ENCODE measurements around the gene GFM1.
A peak's percentile ranks its signal among the peaks of the same experiment; 100 is the strongest.

GFM1 gene

DNA sequence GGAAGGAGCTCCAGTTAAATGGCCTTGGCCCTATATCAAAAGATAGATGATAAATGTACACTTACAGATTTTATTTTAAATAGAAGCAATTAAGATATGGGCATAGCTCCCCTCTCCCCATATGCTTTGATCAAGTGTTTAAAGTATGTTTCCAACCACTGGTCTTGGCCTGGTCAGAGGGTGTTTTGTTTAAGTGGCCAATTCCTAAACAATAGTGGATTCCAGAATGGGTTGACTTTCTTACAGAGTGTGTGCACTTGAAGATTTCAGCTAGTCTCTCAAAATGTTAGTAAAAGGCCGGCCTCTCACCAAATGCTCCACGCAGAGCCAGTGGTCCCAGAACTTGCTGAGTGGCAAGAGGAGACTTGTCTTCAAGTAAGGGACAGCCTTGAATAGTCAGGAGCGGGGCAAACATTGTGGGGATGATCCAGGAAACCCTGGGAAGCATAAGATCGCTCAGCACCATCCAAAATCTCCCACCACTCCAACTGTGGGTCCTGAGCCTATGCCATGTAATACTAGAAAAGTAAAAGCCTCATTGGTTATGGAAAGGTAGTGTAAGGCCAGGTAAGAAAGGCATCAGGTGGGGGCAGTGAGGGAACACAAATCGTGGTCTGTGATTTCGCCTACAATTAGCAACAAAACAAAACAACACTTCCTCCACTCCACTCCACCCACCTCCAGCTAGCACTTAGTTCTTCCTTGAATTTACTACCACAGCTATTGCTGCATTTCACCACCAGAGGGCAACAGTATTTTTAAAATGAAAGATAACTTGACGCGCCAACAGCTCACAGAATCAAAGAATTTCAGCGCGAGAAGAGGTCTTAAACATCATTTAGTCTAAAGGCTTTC lies 83.1 kb downstream of the GFM1 start:
- no peak overlapping the region for H3K4me3 ChIP-seq (ENCODE audit: low read depth, low read length)
- TF ChIP-seq, protein P1, sequence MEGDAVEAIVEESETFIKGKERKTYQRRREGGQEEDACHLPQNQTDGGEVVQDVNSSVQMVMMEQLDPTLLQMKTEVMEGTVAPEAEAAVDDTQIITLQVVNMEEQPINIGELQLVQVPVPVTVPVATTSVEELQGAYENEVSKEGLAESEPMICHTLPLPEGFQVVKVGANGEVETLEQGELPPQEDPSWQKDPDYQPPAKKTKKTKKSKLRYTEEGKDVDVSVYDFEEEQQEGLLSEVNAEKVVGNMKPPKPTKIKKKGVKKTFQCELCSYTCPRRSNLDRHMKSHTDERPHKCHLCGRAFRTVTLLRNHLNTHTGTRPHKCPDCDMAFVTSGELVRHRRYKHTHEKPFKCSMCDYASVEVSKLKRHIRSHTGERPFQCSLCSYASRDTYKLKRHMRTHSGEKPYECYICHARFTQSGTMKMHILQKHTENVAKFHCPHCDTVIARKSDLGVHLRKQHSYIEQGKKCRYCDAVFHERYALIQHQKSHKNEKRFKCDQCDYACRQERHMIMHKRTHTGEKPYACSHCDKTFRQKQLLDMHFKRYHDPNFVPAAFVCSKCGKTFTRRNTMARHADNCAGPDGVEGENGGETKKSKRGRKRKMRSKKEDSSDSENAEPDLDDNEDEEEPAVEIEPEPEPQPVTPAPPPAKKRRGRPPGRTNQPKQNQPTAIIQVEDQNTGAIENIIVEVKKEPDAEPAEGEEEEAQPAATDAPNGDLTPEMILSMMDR (IDR thresholded peaks at IDR 0.05; ENCODE audit: low read depth, low read length): peak; percentile 80
- in situ Hi-C loops (cut with HindIII; ENCODE audit: low sequenced_read_pairs): no loop called here
- DNase-seq (ENCODE audit: low read depth, low spot score): peak; percentile 84

DNA sequence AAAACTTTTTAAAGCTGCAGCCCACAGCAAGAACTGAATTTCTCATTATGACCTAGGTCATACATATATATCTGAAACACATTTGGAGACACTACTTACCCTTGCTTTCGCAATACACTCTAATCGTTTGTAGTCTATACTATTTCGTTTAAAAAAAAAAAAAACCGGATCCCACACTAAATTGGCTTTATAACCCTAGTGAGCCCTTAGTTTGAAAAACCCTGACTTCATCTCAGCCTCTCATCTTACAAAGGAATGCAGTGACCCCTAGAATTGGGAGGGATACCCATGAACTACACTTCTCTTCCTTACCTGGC lies 83.7 kb downstream of the GFM1 start:
- TF ChIP-seq, protein P1 (IDR thresholded peaks at IDR 0.05; ENCODE audit: low read depth, low read length): no peak
- in situ Hi-C loops (cut with HindIII; ENCODE audit: low sequenced_read_pairs): no loop called here
- no peak for DNase-seq (ENCODE audit: low read depth, low spot score)
- H3K4me3 ChIP-seq (ENCODE audit: low read depth, low read length): no peak overlapping the region

DNA sequence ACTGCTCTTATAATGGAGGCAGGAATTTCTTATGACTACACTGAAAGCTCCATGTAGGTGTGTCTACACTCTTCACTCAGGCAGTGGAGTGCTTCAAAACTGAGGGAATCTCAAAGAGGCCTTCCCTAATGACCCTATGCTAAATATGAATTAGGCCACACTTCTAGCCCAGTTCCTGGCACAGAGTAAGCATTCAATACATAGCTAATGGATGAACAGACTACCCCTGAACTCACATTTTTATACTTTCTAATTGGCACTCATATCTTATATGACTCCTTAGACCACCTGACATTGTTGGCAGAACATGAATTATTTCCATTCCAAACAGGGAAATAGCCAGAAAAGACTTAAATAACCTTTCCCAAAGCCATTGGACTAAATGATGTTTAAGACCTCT lies 84.5 kb downstream of the GFM1 start:
- in situ Hi-C loops (cut with HindIII; ENCODE audit: low sequenced_read_pairs): no loop called here
- no peak for DNase-seq (ENCODE audit: low read depth, low spot score)
- no peak overlapping the region for H3K4me3 ChIP-seq (ENCODE audit: low read depth, low read length)
- TF ChIP-seq, protein P1 (IDR thresholded peaks at IDR 0.05; ENCODE audit: low read depth, low read length): no peak

DNA sequence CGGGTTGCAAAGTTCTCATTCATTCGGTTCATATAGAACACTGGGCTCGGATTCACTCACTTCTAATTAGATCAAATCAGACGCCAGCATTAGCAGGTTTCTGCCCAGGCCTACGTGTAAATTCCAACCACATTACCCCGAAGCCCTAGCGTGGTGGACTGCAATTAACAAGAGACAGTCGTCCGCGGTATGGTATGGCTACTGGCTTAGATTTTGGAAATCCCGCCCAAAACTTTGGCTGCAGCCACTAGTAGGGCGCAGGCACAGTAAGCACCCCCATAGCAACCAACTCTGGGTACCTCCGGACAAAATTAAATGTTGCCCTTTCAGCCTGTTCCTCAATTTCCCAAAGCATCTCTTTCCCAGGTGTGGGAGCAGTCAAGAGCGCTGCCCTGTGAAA lies 87.2 kb downstream of the GFM1 start:
- peak overlapping the region; percentile 49 for H3K4me3 ChIP-seq (ENCODE audit: low read depth, low read length)
- in situ Hi-C loops (cut with HindIII; ENCODE audit: low sequenced_read_pairs): no loop called here
- DNase-seq (ENCODE audit: low read depth, low spot score): no peak
- TF ChIP-seq, protein P1 (IDR thresholded peaks at IDR 0.05; ENCODE audit: low read depth, low read length): no peak

DNA sequence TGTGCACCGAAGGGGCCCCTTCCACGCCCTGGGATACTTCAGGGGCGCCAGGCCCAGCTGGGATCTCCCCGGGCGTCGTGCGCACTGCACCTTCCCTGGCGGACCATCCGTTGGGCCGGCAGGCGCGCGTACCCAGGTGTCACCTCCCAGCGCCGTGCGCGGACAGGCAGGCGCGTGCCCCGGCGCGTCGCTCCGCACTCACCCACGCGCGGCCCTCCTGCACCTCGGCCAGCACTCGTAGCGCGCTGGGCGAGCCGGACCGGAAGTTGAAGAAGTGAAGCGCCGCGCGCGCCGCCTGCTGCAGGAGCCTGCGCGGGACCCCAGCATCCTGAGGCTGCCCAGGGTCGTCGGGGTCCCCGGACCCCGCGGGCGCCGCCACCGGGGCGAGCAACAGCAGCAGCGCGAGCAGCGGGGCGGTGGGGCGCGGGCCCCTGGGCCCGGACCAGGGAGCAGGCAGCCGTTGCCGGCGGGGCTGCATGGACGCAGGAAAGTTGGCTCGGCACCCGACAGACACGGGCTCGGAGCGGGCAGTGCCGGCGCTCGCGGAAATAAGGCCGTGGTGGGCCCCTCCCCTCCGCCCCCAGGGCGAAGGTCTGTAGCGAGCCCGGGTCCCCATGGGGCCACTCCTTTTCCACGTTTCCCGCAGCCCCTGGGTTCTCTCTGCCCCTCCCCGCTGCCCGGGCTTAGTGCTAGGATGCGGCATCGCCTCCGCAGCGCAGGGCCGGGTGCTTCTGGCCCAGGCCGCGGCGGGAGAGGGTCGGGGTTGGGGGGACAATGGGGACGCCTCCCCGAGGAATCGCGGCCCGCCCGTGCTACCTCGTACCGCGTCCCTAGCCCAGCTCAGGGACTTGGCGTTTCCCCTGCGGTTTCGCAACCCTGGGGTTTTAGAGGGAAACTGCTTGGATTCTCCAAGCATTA lies 87.9 kb downstream of the GFM1 start, which contains the start of gene RARRES1:
TSS of gene RARRES1 (minus strand) at position 520 of the 918 bp plus-strand sequence. CDS start at position 478, 42 bp downstream.
- in situ Hi-C loops (cut with HindIII; ENCODE audit: low sequenced_read_pairs): no loop called here
- peak within 1 kb of the TSS; percentile 49 for H3K4me3 ChIP-seq (ENCODE audit: low read depth, low read length)
- TF ChIP-seq, protein P1 (IDR thresholded peaks at IDR 0.05; ENCODE audit: low read depth, low read length): peak; percentile 8
- DNase-seq (ENCODE audit: low read depth, low spot score): peak; percentile 47

DNA sequence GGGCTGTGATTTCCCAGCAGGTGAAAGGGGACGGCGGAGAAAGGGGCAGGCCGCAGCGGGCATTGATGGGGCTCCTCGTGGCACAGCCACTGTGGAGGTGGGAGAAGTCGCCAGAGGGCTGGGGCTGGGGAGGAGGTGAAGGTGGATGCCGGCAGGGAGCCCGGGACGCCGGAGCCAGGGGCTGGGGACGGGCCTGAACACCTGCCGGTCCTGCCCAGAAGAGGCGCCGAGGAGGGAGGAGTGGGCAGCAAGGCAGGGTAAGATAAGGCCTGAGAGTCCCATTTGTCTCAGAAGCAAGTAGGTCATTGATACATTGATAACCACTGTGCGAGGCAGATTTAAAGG lies 88.5 kb downstream of the GFM1 start:
- no peak for DNase-seq (ENCODE audit: low read depth, low spot score)
- in situ Hi-C loops (cut with HindIII; ENCODE audit: low sequenced_read_pairs): no loop called here
- peak overlapping the region; percentile 49 for H3K4me3 ChIP-seq (ENCODE audit: low read depth, low read length)
- TF ChIP-seq, protein P1 (IDR thresholded peaks at IDR 0.05; ENCODE audit: low read depth, low read length): no peak

Data from astrocyte of the spinal cord (primary cell).